NCI-H146 treated with DMSO at 0.1 percent for 48 hours (cell line): ENCODE results near the gene RET.

Experiments
- DNase-seq: peaks from one replicate; lab custom pipeline; 2025; ENCODE audit not compliant: unreplicated experiment; lab: John Stamatoyannopoulos, UW

The RET gene

DNA sequence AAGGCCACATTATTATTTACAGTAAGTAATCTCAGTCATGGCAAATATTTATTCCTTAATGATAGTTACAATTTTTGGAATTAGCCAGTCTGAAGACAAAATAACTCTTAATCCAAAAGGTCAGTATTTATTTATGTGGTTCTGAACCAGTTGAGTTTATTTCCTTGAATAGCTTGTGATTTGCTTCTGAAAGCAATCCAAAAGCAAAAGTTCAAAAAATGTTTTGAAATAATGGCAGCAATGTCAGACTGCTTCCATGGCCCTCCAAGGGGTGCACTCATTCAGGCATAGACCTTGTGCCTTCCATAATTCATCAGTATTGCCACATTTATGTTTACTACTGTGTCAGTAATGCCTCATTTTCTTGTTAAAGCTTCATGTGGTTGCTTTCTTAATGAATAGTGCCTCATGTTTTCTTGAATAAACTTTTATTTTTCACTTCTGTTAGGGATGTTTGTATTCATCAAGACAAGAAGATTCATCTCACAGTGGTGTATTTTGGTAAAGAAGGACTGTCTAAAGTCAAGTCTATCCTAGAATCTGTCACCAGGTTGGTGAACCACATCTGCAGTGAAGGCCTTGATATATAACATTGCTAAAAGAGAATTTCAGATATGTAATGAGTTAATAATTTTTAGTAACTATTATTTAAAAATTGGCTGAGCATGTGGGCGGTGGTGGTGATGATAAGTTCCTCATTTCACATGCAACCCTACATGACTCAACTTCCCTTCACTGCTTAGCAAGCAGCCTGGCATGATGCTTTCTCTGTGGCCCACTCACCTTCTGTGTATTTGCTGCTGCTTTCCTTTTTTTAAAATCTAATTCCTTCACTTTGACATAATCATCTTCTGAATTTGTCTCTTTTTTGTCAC, 83.4 kb downstream of the RET start:
- DNase-seq: no peak

DNA sequence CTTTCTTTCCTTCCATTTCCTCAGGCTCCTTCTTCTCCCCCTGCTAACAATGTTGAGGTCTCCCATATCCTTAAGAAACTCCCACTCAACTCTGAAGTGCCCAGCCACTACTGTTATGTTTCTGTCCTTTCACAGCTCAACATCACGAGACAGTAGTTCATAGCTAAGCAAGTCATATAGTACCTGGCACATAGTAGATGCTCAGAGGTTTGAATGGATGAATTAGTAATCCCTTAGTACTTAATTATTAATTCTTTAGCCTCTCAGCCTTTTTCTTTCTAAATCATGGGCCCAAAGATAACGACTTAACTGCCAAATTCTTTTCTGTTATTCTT, 84.0 kb downstream of the RET start:
- no peak for DNase-seq

DNA sequence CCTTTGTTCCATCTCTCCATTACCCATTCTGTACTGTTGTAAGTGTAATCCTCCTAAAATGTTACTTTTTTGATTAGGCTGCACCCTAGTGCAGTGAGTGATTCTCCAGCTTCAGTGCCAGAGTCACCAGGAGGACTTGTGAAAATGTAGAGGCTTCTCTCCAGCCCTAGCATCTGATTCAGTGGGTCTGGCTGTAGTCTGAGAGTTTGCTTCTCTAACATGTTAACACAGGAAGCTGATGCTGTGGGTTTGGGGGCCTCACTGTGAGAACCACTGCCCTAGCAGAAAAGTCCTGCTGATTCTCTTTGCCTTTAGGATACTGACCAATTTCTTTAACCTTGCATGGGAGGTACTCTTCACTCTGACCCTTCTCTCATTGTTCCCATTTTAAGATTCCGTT, 85.7 kb downstream of the RET start:
- DNase-seq: no peak

DNA sequence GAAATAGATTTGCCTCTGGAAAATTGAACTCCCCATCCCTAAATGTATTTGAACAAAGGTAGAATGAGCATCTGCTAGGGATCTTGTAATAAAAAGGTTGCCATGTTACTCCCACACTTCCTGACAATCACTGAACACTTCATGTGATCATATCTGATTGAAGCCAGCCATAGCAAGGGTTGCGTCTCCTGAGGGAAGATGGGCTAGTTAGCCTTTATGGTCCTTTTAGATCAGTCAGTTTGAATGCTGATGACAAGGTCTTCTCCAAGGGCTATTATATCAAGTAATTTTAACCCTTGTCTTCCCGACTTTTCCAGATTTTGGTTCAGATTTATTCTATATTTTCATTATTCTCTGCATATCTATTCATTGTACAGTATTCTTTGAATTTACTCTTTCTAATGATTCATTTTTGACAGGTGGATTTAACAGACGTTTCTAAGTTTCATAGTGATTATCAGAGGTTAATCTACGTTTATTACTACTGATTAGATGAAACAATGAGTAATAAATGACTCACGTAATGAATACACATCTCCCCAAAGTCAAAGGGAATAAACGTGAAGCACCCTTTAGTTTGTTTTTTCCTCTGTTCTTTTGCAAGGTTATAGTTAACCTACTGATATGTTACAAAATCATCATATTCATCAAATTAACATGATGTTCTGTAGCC, 89.5 kb downstream of the RET start:
- no peak for DNase-seq

DNA sequence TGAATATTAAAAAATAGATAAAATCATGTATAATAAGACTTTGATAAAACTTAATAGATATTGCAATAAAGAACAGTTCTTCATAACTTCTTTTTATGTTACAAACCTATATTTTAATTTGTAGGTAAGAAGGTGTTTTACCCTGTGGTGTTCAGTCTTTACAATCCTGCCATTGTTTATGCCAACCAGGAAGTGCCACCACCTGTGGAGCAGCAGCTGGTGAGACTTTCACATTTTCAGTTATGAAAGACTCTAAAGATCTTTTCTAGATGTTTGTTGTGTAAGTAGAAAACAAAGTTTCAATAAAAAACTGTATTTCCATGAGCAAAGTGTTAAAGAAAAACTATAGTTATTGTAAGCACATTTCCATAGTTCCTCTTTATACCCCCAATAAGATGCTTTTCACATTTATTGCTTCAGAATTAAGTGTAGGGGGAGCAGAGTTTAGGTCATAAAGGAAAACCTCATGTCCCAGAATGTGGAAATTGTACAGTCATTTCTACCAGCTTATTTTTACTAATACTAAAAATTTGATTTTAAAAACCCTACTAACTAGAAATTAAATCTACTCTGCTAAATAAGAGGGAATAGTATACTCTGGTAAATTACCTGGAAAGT, 90.1 kb downstream of the RET start:
- peak; percentile 33 for DNase-seq

DNA sequence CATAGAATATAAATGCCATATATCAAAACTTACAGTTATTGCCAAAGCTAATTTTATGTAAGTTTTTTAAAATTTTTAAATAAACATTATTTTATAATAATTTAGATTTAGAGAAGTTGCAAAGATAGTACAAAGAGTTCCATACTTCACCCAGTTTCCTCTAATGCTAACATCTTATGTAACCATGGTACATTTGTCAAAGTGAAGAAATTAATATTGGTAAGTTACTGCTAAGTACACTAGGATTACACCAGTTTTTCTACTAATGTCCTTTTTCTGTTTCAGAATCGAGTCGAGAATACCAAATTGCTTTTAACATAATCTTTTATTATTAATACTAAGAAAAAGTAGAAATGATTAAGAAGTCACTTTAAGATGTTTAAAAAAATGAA, 90.6 kb downstream of the RET start:
- no peak for DNase-seq

DNA sequence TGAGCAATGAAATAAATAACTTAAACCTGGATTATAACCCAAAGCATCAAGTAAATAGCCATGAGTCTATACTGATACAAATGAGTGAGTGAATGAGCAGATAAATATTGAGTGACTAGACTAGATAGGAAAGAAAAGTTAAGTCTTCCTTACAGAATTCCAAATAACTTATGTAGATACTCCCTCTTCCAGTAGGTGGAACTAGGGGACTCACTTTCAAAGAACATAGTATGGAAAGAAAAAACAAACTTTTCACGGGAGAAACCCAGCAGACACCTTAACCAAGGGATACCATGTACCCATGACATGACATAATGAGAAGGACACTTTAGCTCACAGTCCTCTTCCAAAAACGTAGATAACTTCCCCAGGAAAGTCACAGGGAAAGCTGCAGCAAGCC, 93.6 kb downstream of the RET start:
- DNase-seq: no peak

DNA sequence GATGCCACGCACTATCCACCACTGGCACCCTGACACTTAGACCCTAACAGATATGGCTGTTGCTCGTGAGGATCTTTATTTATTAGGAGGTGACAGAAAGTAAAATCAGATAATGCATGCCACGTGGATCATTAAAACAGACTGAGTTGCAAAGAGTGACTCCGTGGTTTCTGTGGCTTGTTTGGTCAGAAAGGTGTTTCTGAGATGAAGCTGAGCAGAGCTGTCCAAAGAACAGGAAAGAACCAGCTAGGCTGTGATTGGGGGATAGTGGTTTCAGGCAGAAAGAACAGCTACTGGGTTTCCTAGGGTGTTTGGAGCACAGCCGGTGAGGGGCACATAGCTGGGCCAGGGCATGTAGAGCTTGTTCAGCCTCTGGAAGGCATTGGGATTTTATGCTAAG, 95.8 kb downstream of the RET start:
- no peak for DNase-seq

DNA sequence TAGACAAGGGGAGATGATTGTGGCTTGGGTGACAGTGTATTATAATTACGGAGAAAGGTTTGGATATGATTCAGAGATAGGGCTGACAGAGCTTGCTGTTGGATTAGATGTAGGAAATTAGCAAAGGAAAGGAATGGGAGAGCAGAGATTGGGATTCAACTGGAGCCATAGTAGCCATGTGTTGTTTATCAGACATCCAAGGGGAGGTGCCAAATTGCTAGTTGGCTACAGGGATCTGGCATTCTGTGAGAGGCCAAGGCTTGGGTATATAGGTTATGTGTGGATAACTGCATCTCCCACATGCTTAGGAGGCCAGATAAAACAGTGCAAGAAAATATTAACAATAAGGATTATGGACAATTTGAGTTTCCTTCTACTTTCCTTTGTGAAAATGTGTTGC, 96.3 kb downstream of the RET start:
- DNase-seq: no peak

DNA sequence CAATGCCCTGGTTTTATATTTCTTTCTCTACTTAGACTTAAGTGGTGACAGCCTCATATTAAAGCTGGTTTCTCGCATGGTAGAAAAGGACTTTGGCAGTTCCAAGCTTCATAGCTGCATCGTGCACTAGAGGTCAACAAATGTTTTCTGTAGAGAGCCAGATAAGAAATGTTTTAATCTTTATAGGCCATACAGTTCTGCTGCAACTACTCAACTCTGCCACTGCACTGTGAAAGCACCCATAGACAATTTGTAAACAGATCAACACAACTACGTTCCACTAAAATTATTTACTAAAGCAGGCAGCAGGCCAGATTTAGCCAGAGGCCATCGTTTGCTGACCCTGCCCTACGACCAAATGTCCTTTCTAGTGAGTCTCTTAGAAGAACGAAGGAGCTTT, 98.1 kb downstream of the RET start:
- DNase-seq: no peak

DNA sequence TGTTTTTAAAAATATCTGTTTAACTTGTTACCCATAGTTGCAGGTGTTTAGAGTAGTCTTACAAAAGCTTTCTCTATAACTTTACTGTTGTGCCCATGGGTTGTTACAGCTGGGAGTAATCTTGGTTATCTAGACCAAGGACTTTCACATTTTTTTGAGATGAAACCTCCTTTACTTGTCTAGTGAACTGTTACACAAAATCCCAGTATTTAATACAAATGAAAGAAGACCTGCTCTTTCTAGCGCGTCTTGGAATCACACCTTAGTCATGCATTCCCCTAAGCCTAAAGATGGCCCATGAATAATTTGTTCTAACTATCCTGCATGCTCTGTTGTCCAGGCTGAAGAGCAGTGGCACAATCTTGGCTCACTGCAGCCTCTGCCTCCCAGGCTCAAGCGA, 99.4 kb downstream of the RET start:
- no peak for DNase-seq

DNA sequence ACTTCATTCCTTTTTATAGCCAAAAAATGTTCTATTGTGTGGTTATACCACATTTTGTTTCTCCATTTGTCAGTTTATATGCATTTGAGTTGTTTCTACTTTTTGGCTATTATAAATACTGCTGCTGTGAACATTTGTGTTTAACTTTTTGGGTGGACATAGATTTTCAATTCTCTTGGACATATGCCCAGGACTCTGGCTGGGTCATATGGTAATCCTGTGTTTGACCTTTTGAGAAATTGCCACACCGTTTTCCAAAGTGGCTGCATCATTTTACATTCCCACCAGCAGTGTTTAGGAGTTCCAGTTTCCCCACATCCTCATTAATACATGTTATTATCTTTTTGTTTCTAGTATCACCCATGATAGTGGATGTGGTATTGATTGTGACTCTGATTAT, 100.7 kb downstream of the RET start:
- no peak for DNase-seq
